KMS-11 (cell line): Measurements from ENCODE around the gene IVD.
"Not testable (repeated sequence)": the region's sequence is repeated elsewhere in the genome, so short reads cannot be mapped to it uniquely, and the experiment has no call there.

Experiments used
- H2AFZ ChIP-seq: fragments of 200-600 bp; sonication (generic); 2 replicates; pipeline ENCODE4 v1.6.1; 2016; ENCODE audit warnings: antibody characterized with exemption, mixed run types, low read depth
- H3K27ac ChIP-seq: fragments of 200-600 bp; sonication (generic); 2 replicates; pipeline ENCODE4 v1.6.1; 2016; ENCODE audit warnings: mild to moderate bottlenecking, mixed run types
- H3K27me3 ChIP-seq: fragments of 200-600 bp; sonication (generic); 2 replicates; pipeline ENCODE4 v1.6.1; 2017; ENCODE audit warnings: mild to moderate bottlenecking, low read depth, mixed run types, moderate library complexity; ENCODE audit not compliant: insufficient read depth
- H3K36me3 ChIP-seq: fragments of 200-600 bp; sonication (generic); 2 replicates; pipeline ENCODE4 v1.6.1; 2017; ENCODE audit warnings: mild to moderate bottlenecking, mixed run types; ENCODE audit not compliant: insufficient read depth
- H3K4me1 ChIP-seq: fragments of 200-600 bp; sonication (generic); 2 replicates; pipeline ENCODE4 v1.6.1; 2016; ENCODE audit warnings: mild to moderate bottlenecking, low read depth, mixed run types; ENCODE audit not compliant: poor library complexity, severe bottlenecking
- H3K4me2 ChIP-seq: fragments of 200-600 bp; sonication (generic); 2 replicates; pipeline ENCODE4 v1.7.0; 2016; ENCODE audit warnings: mild to moderate bottlenecking, mixed run types
- H3K4me3 ChIP-seq: fragments of 200-600 bp; sonication (generic); IDR thresholded peaks from 2 replicates; pipeline ENCODE4 v1.6.1; 2017; ENCODE audit warnings: low read depth, low read length, mixed read lengths; ENCODE audit not compliant: insufficient read depth
- H3K79me2 ChIP-seq: fragments of 200-600 bp; sonication (generic); 2 replicates; pipeline ENCODE4 v1.6.1; 2016; ENCODE audit warnings: low read depth, mixed run types; ENCODE audit not compliant: insufficient read depth
- H3K9ac ChIP-seq: fragments of 200-600 bp; sonication (generic); 2 replicates; pipeline ENCODE4 v1.6.1; 2016; ENCODE audit warnings: mild to moderate bottlenecking, mixed run types
- H4K20me1 ChIP-seq: fragments of 200-600 bp; sonication (generic); 2 replicates; pipeline ENCODE4 v1.6.1; 2016; ENCODE audit warnings: mild to moderate bottlenecking, mixed run types; ENCODE audit not compliant: insufficient read depth
- TF ChIP-seq, protein P1 (sequence below): fragments of 200-600 bp; sonication (generic); conservative IDR thresholded peaks from 2 replicates; pipeline ENCODE4 v1.6.1; 2017; ENCODE audit warnings: low read depth, mild to moderate bottlenecking, antibody characterized with exemption, low read length, moderate library complexity, mixed read lengths

The IVD gene

DNA sequence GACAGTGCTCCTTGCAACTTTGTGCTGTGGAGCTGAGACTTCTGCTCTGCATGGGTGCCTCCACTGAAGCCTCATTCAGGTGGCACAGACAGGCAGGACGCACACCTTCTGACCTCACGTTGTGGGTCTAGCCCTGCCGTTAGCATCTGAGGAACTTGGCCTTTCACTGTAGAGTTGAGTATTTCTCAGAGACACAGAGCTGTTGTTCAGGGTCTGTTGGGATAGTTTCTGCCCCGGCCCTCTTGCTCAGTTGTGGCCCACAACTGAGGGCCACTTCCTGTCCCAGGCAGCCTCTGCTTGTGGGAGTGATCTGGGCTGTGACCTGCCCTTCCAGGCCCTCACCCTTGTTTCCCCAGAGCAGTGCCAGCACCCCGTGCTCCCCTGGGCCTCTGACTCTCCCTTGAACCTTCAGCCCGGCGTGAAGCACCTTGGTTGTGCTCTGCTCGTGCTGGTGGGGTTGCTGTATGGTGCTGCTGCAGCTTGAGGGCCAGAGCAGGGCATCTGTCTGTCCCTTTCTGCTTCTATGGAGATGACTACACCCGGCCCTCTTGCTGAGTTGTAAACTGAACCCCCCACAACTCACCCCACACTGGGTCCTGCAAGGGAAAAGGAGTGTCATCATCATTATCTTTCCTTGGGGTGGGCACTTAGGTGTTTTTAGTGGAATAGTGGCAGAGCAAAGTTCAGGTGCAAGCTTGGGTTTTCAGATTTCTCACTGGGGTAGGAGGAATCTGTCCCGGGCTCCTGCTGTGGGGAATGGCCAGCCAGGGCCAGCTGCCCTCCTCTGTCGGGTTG, 46.9 kb downstream of the IVD start:
- Histone ChIP-seq H3K79me2 (peaks cover 34% of the 10 kb centered on the region), H3K4me1 (peaks cover 32% of the 10 kb centered on the region), H2AFZ (no peak overlapping the region), H4K20me1 (peaks cover 9% of the 10 kb centered on the region; the same call in 1 of the 2 replicates), H3K27ac (no peak overlapping the region), H3K36me3 (no peaks in the 10 kb centered on the region), H3K4me3 (no peak overlapping the region), H3K27me3 (no peaks in the 10 kb centered on the region), H3K4me2 (no peak overlapping the region), H3K9ac (no peak overlapping the region)
- TF ChIP-seq, protein P1, sequence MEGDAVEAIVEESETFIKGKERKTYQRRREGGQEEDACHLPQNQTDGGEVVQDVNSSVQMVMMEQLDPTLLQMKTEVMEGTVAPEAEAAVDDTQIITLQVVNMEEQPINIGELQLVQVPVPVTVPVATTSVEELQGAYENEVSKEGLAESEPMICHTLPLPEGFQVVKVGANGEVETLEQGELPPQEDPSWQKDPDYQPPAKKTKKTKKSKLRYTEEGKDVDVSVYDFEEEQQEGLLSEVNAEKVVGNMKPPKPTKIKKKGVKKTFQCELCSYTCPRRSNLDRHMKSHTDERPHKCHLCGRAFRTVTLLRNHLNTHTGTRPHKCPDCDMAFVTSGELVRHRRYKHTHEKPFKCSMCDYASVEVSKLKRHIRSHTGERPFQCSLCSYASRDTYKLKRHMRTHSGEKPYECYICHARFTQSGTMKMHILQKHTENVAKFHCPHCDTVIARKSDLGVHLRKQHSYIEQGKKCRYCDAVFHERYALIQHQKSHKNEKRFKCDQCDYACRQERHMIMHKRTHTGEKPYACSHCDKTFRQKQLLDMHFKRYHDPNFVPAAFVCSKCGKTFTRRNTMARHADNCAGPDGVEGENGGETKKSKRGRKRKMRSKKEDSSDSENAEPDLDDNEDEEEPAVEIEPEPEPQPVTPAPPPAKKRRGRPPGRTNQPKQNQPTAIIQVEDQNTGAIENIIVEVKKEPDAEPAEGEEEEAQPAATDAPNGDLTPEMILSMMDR: no peak

DNA sequence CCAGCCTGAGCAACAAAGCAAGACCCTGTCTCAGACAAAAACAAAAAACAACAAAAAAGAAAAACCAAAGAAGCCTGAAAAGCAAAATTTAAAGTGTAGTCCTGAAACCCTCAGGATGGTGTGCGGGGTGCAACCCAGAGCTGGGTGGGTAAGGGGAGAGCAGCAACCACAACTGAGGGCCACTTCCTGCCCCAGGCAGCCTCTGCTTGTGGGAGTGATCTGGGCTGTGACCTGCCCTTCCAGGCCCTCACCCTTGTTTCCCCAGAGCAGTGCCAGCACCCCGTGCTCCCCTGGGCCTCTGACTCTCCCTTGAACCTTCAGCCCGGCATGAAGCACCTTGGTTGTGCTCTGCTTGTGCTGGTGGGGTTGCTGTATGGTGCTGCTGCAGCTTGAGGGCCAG, 48.3 kb downstream of the IVD start:
- not testable (repeated sequence) for H3K36me3 ChIP-seq, H4K20me1 ChIP-seq, H3K4me3 ChIP-seq, H3K9ac ChIP-seq, H3K27me3 ChIP-seq, H3K27ac ChIP-seq, H3K4me2 ChIP-seq, H2AFZ ChIP-seq
- Histone ChIP-seq H3K79me2 (peaks cover 34% of the 10 kb centered on the region), H3K4me1 (peaks cover 32% of the 10 kb centered on the region)

DNA sequence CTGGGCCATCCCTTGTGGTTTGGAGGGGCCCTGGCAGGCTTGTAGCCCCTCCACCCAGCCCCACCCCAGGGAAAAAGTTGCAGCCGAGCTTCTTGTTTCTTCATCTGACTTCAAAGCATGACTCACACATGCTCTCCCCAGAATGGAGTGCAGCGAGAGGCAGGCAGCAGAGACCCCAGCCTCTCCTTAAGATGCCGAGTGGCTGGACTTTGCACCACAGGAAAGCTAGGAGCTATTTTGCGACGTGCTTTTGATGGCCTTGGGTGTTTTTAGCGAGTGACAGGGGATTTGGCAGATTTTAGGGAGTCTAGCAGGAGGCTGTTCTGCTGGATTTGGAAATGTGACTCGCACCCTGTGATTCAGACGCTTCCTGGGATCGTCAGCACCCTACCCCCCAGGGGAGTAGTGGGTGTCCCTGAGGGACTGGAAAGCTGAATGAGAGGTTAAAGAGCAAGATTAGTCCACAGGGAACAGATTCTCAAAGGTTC, 49.4 kb downstream of the IVD start:
- TF ChIP-seq, protein P1: no peak
- peaks cover 26% of the 10 kb centered on the region for H3K79me2 ChIP-seq
- H2AFZ ChIP-seq: no peak overlapping the region
- peaks cover 9% of the 10 kb centered on the region; the same call in 1 of the 2 replicates for H4K20me1 ChIP-seq
- H3K27me3 ChIP-seq: no peaks in the 10 kb centered on the region
- no peak overlapping the region for H3K4me2 ChIP-seq
- H3K4me3 ChIP-seq: no peak overlapping the region
- H3K36me3 ChIP-seq: no peaks in the 10 kb centered on the region
- no peak overlapping the region for H3K27ac ChIP-seq
- peaks cover 32% of the 10 kb centered on the region for H3K4me1 ChIP-seq
- H3K9ac ChIP-seq: no peak overlapping the region

DNA sequence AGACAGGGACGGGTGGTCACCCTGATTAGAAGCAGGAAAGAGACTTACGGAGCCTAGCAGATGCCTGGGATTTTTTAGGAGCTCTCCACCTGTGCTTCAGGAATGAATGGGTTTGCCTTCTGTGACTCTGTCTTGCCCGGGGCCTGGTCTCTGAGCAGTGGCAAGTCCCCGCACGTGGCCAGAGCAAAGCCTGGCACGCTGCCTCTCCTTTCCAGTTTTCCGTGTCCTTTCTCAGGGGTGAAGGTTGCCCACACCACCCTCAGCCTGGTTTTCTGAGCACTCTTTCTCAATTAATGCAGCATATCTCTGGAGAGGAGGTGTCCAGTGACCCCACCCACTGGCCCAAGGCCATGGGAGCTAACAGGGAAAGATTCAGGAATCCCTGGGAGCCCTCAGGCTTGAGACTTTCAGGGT, 50.7 kb downstream of the IVD start:
- Histone ChIP-seq H3K27ac (no peak overlapping the region), H3K36me3 (no peaks in the 10 kb centered on the region), H3K9ac (no peak overlapping the region), H3K79me2 (peaks cover 20% of the 10 kb centered on the region; the same call in 1 of the 2 replicates), H3K27me3 (no peaks in the 10 kb centered on the region), H3K4me2 (no peak overlapping the region), H4K20me1 (peaks cover 9% of the 10 kb centered on the region; the same call in 1 of the 2 replicates), H3K4me3 (no peak overlapping the region), H3K4me1 (peaks cover 32% of the 10 kb centered on the region), H2AFZ (no peak overlapping the region)
- TF ChIP-seq, protein P1: no peak

DNA sequence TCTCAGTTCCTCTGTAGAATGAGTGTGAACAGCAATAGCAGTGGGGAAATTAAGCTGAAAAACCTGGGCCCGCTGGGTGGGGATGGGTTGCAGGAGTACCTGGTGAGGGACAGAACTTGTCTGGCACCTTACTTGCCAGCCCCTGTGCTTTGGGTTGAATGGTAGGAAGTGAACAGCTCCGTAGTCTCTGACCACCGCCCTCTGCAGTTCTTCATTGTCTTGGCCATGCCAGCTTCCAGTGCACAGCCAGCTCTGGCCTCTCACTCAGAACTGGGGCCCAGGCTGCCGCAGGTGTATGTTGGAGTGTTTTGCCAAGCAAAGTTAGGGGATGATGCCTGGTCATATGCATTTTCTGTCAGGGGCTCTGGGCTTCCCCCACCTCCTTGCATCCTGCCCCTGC, 51.1 kb downstream of the IVD start:
- no peak overlapping the region for H3K4me2 ChIP-seq
- no peaks in the 10 kb centered on the region for H3K36me3 ChIP-seq
- no peak overlapping the region for H3K27ac ChIP-seq
- no peaks in the 10 kb centered on the region for H3K27me3 ChIP-seq
- no peak overlapping the region for H2AFZ ChIP-seq
- H3K4me3 ChIP-seq: no peak overlapping the region
- peaks cover 9% of the 10 kb centered on the region; the same call in 1 of the 2 replicates for H4K20me1 ChIP-seq
- TF ChIP-seq, protein P1: no peak
- peaks cover 27% of the 10 kb centered on the region for H3K4me1 ChIP-seq
- H3K79me2 ChIP-seq: peaks cover 17% of the 10 kb centered on the region; the same call in 1 of the 2 replicates
- H3K9ac ChIP-seq: no peak overlapping the region
